GM06990 (cell line): ENCODE results near the gene OR51A7.

Source experiments
- DNase-seq: peaks from one replicate; pipeline ENCODE4 v3.0.0-alpha.2; 2011; ENCODE audit not compliant: insufficient read length; ENCODE audit errors: extremely low read depth
- H3K27me3 ChIP-seq: replicated peaks from 2 replicates; pipeline ENCODE4 v1.6.0; 2011; ENCODE audit warnings: low read length; ENCODE audit not compliant: control insufficient read depth, insufficient read depth
- H3K36me3 ChIP-seq: 2 replicates; pipeline ENCODE4 v1.5.1; 2011; ENCODE audit warnings: low read length; ENCODE audit not compliant: control insufficient read depth, insufficient read depth
- H3K4me3 ChIP-seq: replicated peaks from 2 replicates; pipeline ENCODE4 v1.5.1; 2011; ENCODE audit warnings: low read depth, mild to moderate bottlenecking, control low read depth, low read length
- CTCF ChIP-seq: IDR thresholded peaks from 2 replicates; pipeline ENCODE4 v1.5.1; 2011; ENCODE audit warnings: low read length, control low read depth, mild to moderate bottlenecking, inconsistent platforms; ENCODE audit not compliant: insufficient read depth, poor library complexity, severe bottlenecking

The OR51A7 gene

GRCh38 chr11:4891996-4892640 lies 11.5 kb upstream of the OR51A7 start:
- Histone ChIP-seq H3K4me3 (no peak overlapping the region), H3K27me3 (no peaks in the 10 kb centered on the region), H3K36me3 (no peaks in the 10 kb centered on the region)
- DNase-seq, result no peak
- no peak for TF ChIP-seq CTCF

GRCh38 chr11:4916581-4916980 lies 13.0 kb downstream of the OR51A7 start:
- DNase-seq, result no peak
- no peaks in the 10 kb centered on the region for H3K36me3 ChIP-seq
- no peaks in the 10 kb centered on the region for H3K27me3 ChIP-seq
- TF ChIP-seq CTCF, result no peak
- H3K4me3 ChIP-seq, result no peak overlapping the region

GRCh38 chr11:4919250-4919649 lies 15.7 kb downstream of the OR51A7 start, which contains the start of gene OR51G2:
Gene OR51G2, minus strand, starts transcription at chr11:4919350. Its CDS starts 3,687 bp downstream, at chr11:4915663.
- no peaks in the 10 kb centered on the region for H3K27me3 ChIP-seq
- no peak for TF ChIP-seq CTCF
- no peaks in the 10 kb centered on the region for H3K36me3 ChIP-seq
- no peak for DNase-seq
- no peak within 1 kb of the TSS for H3K4me3 ChIP-seq

- no peak for TF ChIP-seq CTCF
- Histone ChIP-seq H3K4me3 (no peak overlapping the region), H3K36me3 (no peaks in the 10 kb centered on the region), H3K27me3 (no peaks in the 10 kb centered on the region)
- no peak for DNase-seq
These were observed 18.2 kb downstream of the OR51A7 start for GRCh38 chr11:4921796-4922195.

- Histone ChIP-seq H3K36me3 (no peaks in the 10 kb centered on the region), H3K4me3 (no peak overlapping the region), H3K27me3 (no peaks in the 10 kb centered on the region; the same call in 1 of the 2 replicates)
- DNase-seq, result no peak
- TF ChIP-seq CTCF, result no peak
These were observed 18.7 kb downstream of the OR51A7 start for GRCh38 chr11:4922304-4922703.

GRCh38 chr11:4924239-4924638 lies 20.7 kb downstream of the OR51A7 start, which contains the start of gene OR51G1:
Gene OR51G1, minus strand, starts transcription at chr11:4924339. Its CDS starts 0 bp downstream, at chr11:4924339.
- no peaks in the 10 kb centered on the region for H3K36me3 ChIP-seq
- no peaks in the 10 kb centered on the region; the same call in 1 of the 2 replicates for H3K27me3 ChIP-seq
- H3K4me3 ChIP-seq, result no peak within 1 kb of the TSS
- TF ChIP-seq CTCF, result no peak
- no peak for DNase-seq
